ENCODE measurements around the gene ZNF124.

Gene ZNF124

GRCh38 chr1:247111700-247112478 lies 59.9 kb downstream of the ZNF124 start:
- TF ChIP-seq CTCF (IDR thresholded peaks at IDR 0.05; ENCODE audit: insufficient read depth, low read length, poor library complexity, severe bottlenecking) (no peak), EZH2phosphoT487 (conservative IDR thresholded peaks at IDR 0.05; ENCODE audit: low read length) (no peak)
- no peak overlapping the region for H3K4me2 ChIP-seq (ENCODE audit: low read depth, low read length, poor library complexity, severe bottlenecking)
- H3K27ac ChIP-seq (ENCODE audit: low read depth, low read length), result no peak overlapping the region

GRCh38 chr1:247111259-247111699 lies 60.5 kb downstream of the ZNF124 start:
- no peaks in the 10 kb centered on the region for H3K79me2 ChIP-seq (ENCODE audit: insufficient read depth, low read length)
- H3K4me3 ChIP-seq (ENCODE audit: insufficient read depth, low read length, poor library complexity, severe bottlenecking), result no peak overlapping the region
- no peaks in the 10 kb centered on the region for H3F3A ChIP-seq (ENCODE audit: insufficient read depth)
- no peaks in the 10 kb centered on the region for H3K9me2 ChIP-seq (replicated peaks; ENCODE audit: insufficient read depth, low read length)
- H2AFZ ChIP-seq (ENCODE audit: low read depth, low read length, severe bottlenecking), result no peak overlapping the region
- H3K9ac ChIP-seq (ENCODE audit: low read length), result no peak overlapping the region
- H3K27me3 ChIP-seq (ENCODE audit: low read length), result no peaks in the 10 kb centered on the region
- no peaks in the 10 kb centered on the region for H3K36me3 ChIP-seq (ENCODE audit: low read length)
- H4K20me1 ChIP-seq (ENCODE audit: low read depth, low read length), result no peaks in the 10 kb centered on the region
- TF ChIP-seq EZH2phosphoT487 (conservative IDR thresholded peaks at IDR 0.05; ENCODE audit: low read length), result no peak
- TF ChIP-seq CTCF (IDR thresholded peaks at IDR 0.05; ENCODE audit: insufficient read depth, low read length, poor library complexity, severe bottlenecking), result no peak
- H3K27ac ChIP-seq (ENCODE audit: low read depth, low read length), result no peak overlapping the region
- H3K4me2 ChIP-seq (ENCODE audit: low read depth, low read length, poor library complexity, severe bottlenecking), result no peak overlapping the region
- H3K9me3 ChIP-seq (ENCODE audit: insufficient read depth, low read length), result no peaks in the 10 kb centered on the region

More at GRCh38 chr1:247111700-247112478, 59.9 kb downstream of the ZNF124 start:
- no peaks in the 10 kb centered on the region for H3K36me3 ChIP-seq (ENCODE audit: low read length)
- no peaks in the 10 kb centered on the region for H3F3A ChIP-seq (ENCODE audit: insufficient read depth)
- no peaks in the 10 kb centered on the region for H3K9me3 ChIP-seq (ENCODE audit: insufficient read depth, low read length)
- no peaks in the 10 kb centered on the region for H3K9me2 ChIP-seq (replicated peaks; ENCODE audit: insufficient read depth, low read length)
- no peak overlapping the region for H3K4me3 ChIP-seq (ENCODE audit: insufficient read depth, low read length, poor library complexity, severe bottlenecking)
- H3K79me2 ChIP-seq (ENCODE audit: insufficient read depth, low read length), result no peaks in the 10 kb centered on the region
- no peak overlapping the region for H3K9ac ChIP-seq (ENCODE audit: low read length)
- no peaks in the 10 kb centered on the region for H3K27me3 ChIP-seq (ENCODE audit: low read length)
- H2AFZ ChIP-seq (ENCODE audit: low read depth, low read length, severe bottlenecking), result no peak overlapping the region
- H4K20me1 ChIP-seq (ENCODE audit: low read depth, low read length), result no peaks in the 10 kb centered on the region

GRCh38 chr1:247110627-247111258 lies 61.1 kb downstream of the ZNF124 start:
- no peak for TF ChIP-seq EZH2phosphoT487 (conservative IDR thresholded peaks at IDR 0.05; ENCODE audit: low read length)
- TF ChIP-seq CTCF (IDR thresholded peaks at IDR 0.05; ENCODE audit: insufficient read depth, low read length, poor library complexity, severe bottlenecking), result no peak
- Histone ChIP-seq H3K9me2 (replicated peaks; ENCODE audit: insufficient read depth, low read length) (no peaks in the 10 kb centered on the region), H3K9ac (ENCODE audit: low read length) (no peak overlapping the region), H3K27me3 (ENCODE audit: low read length) (no peaks in the 10 kb centered on the region), H3K4me2 (ENCODE audit: low read depth, low read length, poor library complexity, severe bottlenecking) (no peak overlapping the region), H3K27ac (ENCODE audit: low read depth, low read length) (no peak overlapping the region), H3K4me3 (ENCODE audit: insufficient read depth, low read length, poor library complexity, severe bottlenecking) (no peak overlapping the region), H2AFZ (ENCODE audit: low read depth, low read length, severe bottlenecking) (no peak overlapping the region), H3K36me3 (ENCODE audit: low read length) (no peaks in the 10 kb centered on the region), H3F3A (ENCODE audit: insufficient read depth) (no peaks in the 10 kb centered on the region), H4K20me1 (ENCODE audit: low read depth, low read length) (no peaks in the 10 kb centered on the region), H3K9me3 (ENCODE audit: insufficient read depth, low read length) (no peaks in the 10 kb centered on the region), H3K79me2 (ENCODE audit: insufficient read depth, low read length) (no peaks in the 10 kb centered on the region)
